Ishikawa (cell line): ENCODE data around the gene USP49.
A peak's percentile ranks its signal among the peaks of the same experiment; 100 is the strongest.

Experiments used
- CEBPB ChIP-seq: IDR thresholded peaks from 2 replicates; pipeline ENCODE4 v1.6.1; 2012
- CREB1 ChIP-seq: IDR thresholded peaks from 2 replicates; pipeline ENCODE4 v1.6.1; 2012; ENCODE audit warnings: low read depth
- EGR1 ChIP-seq: IDR thresholded peaks from 2 replicates; pipeline ENCODE4 v1.6.1; 2012
- EP300 ChIP-seq: IDR thresholded peaks from 2 replicates; pipeline ENCODE4 v1.6.1; 2012; ENCODE audit warnings: borderline replicate concordance
- FOXM1 ChIP-seq: IDR thresholded peaks from 2 replicates; pipeline ENCODE4 v1.6.1; 2012; ENCODE audit warnings: low read depth, borderline replicate concordance
- MAX ChIP-seq: IDR thresholded peaks from 2 replicates; pipeline ENCODE4 v1.6.1; 2012
- NFIC ChIP-seq: IDR thresholded peaks from 2 replicates; pipeline ENCODE4 v1.6.1; 2012
- RAD21 ChIP-seq: IDR thresholded peaks from 2 replicates; pipeline ENCODE4 v1.6.1; 2012; ENCODE audit warnings: low read depth
- TAF1 ChIP-seq: IDR thresholded peaks from 2 replicates; pipeline ENCODE4 v1.6.1; 2012; ENCODE audit warnings: low read depth, mild to moderate bottlenecking
- TCF12 ChIP-seq: IDR thresholded peaks from 2 replicates; pipeline ENCODE4 v1.6.1; 2012; ENCODE audit warnings: low read depth
- TEAD4 ChIP-seq: IDR thresholded peaks from 2 replicates; pipeline ENCODE4 v1.6.1; 2012
- YY1 ChIP-seq: IDR thresholded peaks from 2 replicates; pipeline ENCODE4 v1.6.1; 2012; ENCODE audit warnings: low read depth
- ZBTB7A ChIP-seq: IDR thresholded peaks from 2 replicates; pipeline ENCODE4 v1.6.1; 2012; ENCODE audit warnings: low read depth
- TF ChIP-seq, protein P1 (sequence below): IDR thresholded peaks from 2 replicates; pipeline ENCODE4 v1.6.1; 2012; ENCODE audit warnings: low read depth, mild to moderate bottlenecking
- TF ChIP-seq, protein P2 (sequence below): IDR thresholded peaks from 2 replicates; pipeline ENCODE4 v1.6.1; 2012

Gene USP49

DNA sequence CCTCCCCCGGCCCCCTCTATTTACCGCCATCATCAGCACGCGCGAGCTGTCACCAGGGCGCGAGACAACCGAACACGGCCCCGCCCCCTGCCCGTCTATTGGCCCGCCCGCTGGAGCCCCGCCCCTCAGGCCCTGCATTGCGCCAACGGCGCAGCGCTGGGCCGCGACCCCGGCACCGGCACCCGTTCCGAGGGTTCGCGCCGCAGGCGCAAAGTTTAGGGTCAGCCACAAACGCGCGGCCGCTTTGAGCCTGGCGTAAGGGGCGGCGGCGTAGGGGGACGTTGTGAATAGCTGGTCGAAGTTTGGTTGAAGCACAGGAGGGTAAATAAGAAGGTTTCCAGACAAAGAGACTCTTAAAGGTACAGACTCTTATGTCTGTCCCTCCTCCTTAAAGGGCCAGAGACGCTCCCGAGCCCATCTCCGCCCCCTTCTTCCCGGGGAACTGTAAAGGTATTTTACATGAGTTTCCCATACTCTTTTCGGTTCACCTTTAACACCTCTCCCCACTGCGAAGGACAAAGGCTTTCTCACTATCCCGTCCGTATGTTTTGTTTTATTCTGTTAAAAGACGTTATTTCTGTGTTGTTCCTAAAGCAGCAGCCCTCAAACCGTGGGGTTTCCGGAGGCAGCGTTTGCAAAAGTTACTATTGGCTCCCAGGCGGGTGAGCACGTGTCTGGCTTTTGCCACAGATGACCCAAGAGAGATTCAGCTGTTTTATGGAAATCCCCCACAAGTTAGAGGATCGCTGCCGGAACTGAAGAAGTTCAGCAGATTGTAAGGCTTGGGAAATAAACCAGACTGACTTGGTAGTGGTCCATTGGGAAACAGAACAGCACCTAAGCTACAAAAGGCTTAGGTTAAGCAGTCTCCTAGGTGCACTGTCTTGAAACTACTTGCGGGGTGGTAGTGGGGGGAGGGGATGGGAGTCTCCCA lies at the start of gene USP49:
USP49 (minus strand) TSS at position 76 of the 934 bp plus-strand sequence. CDS start 88,392 bp downstream, outside the sequence.
- peak; percentile 85 for TF ChIP-seq MAX
- TF ChIP-seq TCF12 = no peak
- TF ChIP-seq EGR1 = no peak
- TF ChIP-seq RAD21 = no peak
- TF ChIP-seq, protein P1, sequence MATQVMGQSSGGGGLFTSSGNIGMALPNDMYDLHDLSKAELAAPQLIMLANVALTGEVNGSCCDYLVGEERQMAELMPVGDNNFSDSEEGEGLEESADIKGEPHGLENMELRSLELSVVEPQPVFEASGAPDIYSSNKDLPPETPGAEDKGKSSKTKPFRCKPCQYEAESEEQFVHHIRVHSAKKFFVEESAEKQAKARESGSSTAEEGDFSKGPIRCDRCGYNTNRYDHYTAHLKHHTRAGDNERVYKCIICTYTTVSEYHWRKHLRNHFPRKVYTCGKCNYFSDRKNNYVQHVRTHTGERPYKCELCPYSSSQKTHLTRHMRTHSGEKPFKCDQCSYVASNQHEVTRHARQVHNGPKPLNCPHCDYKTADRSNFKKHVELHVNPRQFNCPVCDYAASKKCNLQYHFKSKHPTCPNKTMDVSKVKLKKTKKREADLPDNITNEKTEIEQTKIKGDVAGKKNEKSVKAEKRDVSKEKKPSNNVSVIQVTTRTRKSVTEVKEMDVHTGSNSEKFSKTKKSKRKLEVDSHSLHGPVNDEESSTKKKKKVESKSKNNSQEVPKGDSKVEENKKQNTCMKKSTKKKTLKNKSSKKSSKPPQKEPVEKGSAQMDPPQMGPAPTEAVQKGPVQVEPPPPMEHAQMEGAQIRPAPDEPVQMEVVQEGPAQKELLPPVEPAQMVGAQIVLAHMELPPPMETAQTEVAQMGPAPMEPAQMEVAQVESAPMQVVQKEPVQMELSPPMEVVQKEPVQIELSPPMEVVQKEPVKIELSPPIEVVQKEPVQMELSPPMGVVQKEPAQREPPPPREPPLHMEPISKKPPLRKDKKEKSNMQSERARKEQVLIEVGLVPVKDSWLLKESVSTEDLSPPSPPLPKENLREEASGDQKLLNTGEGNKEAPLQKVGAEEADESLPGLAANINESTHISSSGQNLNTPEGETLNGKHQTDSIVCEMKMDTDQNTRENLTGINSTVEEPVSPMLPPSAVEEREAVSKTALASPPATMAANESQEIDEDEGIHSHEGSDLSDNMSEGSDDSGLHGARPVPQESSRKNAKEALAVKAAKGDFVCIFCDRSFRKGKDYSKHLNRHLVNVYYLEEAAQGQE = no peak
- TF ChIP-seq NFIC = no peak
- TF ChIP-seq ZBTB7A = 0 out of 2 replicates have a peak, but pooled peaks have one; percentile 6
- TF ChIP-seq, protein P2, sequence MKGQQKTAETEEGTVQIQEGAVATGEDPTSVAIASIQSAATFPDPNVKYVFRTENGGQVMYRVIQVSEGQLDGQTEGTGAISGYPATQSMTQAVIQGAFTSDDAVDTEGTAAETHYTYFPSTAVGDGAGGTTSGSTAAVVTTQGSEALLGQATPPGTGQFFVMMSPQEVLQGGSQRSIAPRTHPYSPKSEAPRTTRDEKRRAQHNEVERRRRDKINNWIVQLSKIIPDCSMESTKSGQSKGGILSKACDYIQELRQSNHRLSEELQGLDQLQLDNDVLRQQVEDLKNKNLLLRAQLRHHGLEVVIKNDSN = peak; percentile 72
- 0 out of 2 replicates have a peak, but pooled peaks have one; percentile 28 for TF ChIP-seq TAF1
- TF ChIP-seq FOXM1 = no peak
- TF ChIP-seq TEAD4 = no peak
- no peak for TF ChIP-seq EP300
- no peak for TF ChIP-seq CREB1
- no peak for TF ChIP-seq YY1
- no peak for TF ChIP-seq CEBPB

DNA sequence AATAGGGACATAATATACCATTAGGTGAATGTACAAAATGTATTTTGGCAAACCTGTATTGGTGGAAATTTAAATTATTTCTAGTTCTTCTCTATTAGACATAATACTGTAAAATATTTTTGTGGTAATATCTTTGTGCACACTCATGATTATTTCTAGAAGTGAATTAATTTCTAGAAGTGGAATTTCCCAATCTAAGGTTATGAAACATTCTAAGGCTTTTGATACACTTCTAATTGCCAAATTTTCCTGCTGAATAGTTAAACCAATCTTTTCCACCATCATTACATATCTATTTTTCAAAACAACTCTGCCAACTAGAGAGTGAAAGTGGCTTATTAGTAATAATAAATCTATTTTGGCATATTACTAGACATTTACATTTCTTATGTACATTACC lies 48.3 kb upstream of the USP49 start:
- TF ChIP-seq MAX (no peak), NFIC (no peak), YY1 (no peak), FOXM1 (no peak), TEAD4 (no peak), ZBTB7A (no peak), RAD21 (no peak), TCF12 (no peak), CREB1 (no peak), TAF1 (no peak), EGR1 (no peak), CEBPB (no peak), EP300 (no peak)
- TF ChIP-seq, protein P2 = no peak
- TF ChIP-seq, protein P1 = no peak

DNA sequence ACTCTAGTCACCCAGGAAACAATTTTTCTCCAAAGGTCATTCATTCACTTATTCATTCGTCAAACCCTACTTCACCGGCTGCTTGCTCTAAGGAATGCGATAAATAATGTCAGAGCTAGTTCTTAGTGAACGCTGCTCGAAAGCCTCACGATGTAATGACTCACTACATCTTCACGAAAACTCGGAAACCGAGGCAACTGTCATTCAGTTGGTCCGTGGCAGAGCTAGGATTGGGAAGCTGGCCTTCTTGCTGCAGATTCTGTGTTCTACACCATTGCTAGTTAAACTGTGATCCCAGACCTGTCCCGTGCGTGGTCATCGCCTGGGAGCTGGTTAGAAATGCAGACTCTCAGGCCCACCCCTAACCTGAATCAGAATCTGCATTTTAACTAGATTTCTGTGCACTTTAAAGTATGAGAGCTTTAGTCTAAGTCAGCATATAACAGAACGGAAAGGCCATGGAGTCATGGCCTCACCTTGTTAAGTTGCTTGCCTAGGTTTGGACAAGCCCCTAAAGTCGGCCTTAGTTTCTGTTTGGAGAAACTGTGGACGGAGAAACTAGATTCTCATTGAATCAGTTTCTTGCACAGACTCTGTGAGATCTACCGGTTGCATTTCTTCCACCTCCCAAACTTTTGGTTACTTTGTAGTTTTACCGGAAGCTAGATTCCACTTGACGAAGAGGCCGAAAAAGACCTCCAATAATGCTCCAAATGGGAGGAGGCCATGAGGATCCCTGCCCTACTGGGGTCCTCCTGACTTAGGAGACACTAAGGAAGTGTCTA lies 47.1 kb upstream of the USP49 start:
- TF ChIP-seq, protein P2 = no peak
- no peak for TF ChIP-seq TEAD4
- no peak for TF ChIP-seq CEBPB
- no peak for TF ChIP-seq FOXM1
- TF ChIP-seq RAD21 = no peak
- TF ChIP-seq, protein P1 = no peak
- TF ChIP-seq TAF1 = no peak
- TF ChIP-seq MAX = no peak
- TF ChIP-seq CREB1 = no peak
- no peak for TF ChIP-seq EGR1
- no peak for TF ChIP-seq YY1
- no peak for TF ChIP-seq TCF12
- TF ChIP-seq EP300 = no peak
- no peak for TF ChIP-seq ZBTB7A
- no peak for TF ChIP-seq NFIC
